HG03342 (cell line): ENCODE results near the gene ELOA2.
"Not testable (repeated sequence)": the region's sequence is repeated elsewhere in the genome, so short reads cannot be mapped to it uniquely, and the experiment has no call there.

ENCODE experiments used
- ATAC-seq: cut with Tn5 transposase; IDR thresholded peaks from one replicate; pipeline ENCODE4 v1.9.1; 2021; ENCODE audit warnings: mild to moderate bottlenecking, moderate library complexity; ENCODE audit not compliant: unreplicated experiment

Gene ELOA2

GRCh38 chr18:47035156-47035671, at the start of gene ELOA2:
ELOA2 (minus strand) TSS chr18:47035621; CDS start chr18:47035264, 357 bp downstream.
- ATAC-seq = no peak

GRCh38 chr18:47081578-47081977, 46.2 kb upstream of the ELOA2 start:
- ATAC-seq = no peak

- no peak for ATAC-seq
These were observed 45.5 kb upstream of the ELOA2 start for GRCh38 chr18:47080872-47081271.

- ATAC-seq = no peak
These were observed 41.7 kb upstream of the ELOA2 start for GRCh38 chr18:47077111-47077510.

GRCh38 chr18:47075098-47075883, 39.9 kb upstream of the ELOA2 start:
- ATAC-seq = no peak

GRCh38 chr18:47067648-47068047, 32.2 kb upstream of the ELOA2 start:
- no peak for ATAC-seq

- no peak for ATAC-seq
These were observed 27.7 kb upstream of the ELOA2 start for GRCh38 chr18:47063096-47063495.

GRCh38 chr18:47062471-47062870, 27.1 kb upstream of the ELOA2 start:
- no peak for ATAC-seq

GRCh38 chr18:47054369-47054768, 18.9 kb upstream of the ELOA2 start:
- ATAC-seq = no peak

GRCh38 chr18:47050468-47050867, 15.0 kb upstream of the ELOA2 start:
- no peak for ATAC-seq

GRCh38 chr18:47040982-47041381, 5.6 kb upstream of the ELOA2 start:
- ATAC-seq = no peak

GRCh38 chr18:47036927-47037578, 1.6 kb upstream of the ELOA2 start:
- ATAC-seq = no peak

- no peak for ATAC-seq
These were observed 965 bp upstream of the ELOA2 start for GRCh38 chr18:47036298-47036874.

- ATAC-seq = not testable (repeated sequence)
These were observed 830 bp downstream of the ELOA2 start for GRCh38 chr18:47034591-47034990.

- no peak for ATAC-seq
These were observed 2.5 kb downstream of the ELOA2 start for GRCh38 chr18:47032945-47033344.

- ATAC-seq = not testable (repeated sequence)
These were observed 4.5 kb downstream of the ELOA2 start for GRCh38 chr18:47030887-47031286.

- ATAC-seq = not testable (repeated sequence)
These were observed 5.6 kb downstream of the ELOA2 start for GRCh38 chr18:47029684-47030353.

GRCh38 chr18:47028738-47029137, 6.7 kb downstream of the ELOA2 start:
- ATAC-seq = not testable (repeated sequence)

GRCh38 chr18:47025557-47026174, 9.8 kb downstream of the ELOA2 start:
- not testable (repeated sequence) for ATAC-seq

- ATAC-seq = not testable (repeated sequence)
These were observed 11.5 kb downstream of the ELOA2 start for GRCh38 chr18:47023769-47024465.
